ENCODE measurements around the gene PHOSPHO1.

PHOSPHO1 gene

DNA sequence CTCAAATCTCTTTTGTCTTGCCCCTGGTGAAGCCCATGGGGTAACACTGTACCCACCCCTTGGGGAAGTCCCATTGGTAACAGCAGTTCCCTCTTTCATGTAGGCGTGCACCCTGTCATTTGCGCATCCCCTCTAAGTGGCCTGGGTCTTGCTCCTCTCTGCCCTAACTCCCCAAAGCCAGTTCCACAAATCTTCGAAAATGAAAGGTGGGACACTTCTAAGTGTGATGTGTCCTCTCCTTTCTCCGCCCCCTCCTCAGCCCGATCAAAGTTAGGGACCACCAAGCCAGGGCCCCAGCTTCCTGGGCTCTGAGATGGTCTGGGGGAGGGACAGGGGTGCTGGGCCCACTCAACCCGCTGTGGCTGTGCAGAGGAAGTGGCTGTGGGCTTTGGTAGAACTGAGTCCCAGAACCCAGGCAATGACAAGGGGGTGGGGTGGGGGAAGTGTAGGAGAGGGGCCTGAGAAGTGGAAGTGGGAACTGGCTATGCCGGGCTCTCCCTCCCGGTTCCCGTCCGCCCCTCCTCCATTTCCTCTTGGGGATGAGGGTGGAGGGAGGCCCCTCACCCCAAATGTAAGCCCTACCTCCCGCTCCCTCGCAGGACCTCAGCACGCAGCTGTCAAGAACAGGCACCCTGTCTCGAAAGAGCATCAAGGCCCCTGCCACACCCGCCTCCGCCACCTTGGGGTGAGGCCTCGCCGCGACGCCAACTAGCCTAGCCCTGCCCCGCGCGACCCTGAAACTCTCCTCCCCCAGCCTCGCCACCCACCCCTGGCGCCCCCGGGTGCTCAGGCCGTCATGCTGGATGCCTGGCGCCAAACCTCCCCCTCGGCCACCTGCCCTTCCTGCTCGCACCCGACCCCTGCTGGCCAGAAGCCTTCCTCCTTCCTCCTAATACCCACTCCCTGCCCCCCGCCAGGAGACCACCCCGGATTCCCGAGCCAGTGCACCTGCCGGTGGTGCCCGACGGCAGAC is 11.4 kb downstream of the PHOSPHO1 start:
- DNase-seq (ENCODE audit: low spot score), result no peak

DNA sequence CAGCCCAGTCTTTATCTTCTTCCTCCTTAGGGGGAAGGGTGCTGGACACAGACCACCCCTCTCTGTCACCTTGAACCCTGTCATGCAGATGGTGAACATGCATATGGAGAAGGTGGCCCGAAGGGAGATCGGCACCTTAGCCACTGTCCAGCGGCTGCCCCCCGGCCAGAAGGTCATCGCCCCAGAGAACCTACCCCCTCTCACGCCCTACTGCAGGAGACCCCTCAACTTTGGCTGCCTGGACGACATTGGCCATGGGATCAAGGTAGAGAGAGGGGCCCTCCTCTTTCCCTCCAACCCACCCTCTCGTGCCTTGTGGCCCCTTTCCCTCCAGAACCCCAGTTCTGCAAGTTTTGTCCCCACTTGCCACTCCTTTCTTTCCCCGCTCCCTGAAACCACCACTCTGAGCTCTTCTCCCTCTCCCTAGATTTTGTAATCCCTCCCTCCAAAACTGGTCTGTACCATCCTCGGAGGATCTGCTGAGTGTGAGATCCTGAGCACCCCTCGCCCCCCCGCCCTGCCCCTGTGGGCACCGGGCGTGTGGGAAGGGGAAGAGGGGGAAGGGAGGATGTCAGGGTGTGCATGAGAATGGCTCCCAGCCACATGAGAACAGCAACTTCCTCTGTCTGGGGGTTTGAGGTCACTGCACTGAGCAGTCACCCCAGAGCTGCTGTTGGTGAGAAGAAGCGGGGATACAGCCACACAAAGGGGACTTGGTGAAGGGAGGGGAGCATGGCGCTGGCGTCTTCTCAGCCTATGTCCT is 12.8 kb downstream of the PHOSPHO1 start:
- DNase-seq (ENCODE audit: low spot score), result no peak

GRCh38 chr17:49216953-49217650 is 13.5 kb downstream of the PHOSPHO1 start:
- DNase-seq (ENCODE audit: low spot score), result no peak

DNA sequence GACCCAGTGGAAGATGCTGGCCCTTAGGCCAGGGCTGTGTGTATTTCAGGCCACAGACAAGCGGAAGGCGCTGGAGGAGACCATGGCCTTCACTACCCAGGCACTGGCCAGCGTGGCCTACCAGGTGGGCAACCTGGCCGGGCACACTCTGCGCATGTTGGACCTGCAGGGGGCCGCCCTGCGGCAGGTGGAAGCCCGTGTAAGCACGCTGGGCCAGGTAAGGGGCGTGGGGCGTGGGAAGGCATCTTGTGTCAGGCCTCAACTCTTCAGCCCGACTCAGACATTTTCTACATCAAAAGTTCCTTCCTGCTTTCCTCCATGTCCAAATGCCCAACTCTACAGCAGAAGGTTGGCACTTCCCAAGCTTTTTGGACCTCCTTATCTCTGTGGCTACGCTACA is 14.1 kb downstream of the PHOSPHO1 start:
- DNase-seq (ENCODE audit: low spot score), result no peak

DNA sequence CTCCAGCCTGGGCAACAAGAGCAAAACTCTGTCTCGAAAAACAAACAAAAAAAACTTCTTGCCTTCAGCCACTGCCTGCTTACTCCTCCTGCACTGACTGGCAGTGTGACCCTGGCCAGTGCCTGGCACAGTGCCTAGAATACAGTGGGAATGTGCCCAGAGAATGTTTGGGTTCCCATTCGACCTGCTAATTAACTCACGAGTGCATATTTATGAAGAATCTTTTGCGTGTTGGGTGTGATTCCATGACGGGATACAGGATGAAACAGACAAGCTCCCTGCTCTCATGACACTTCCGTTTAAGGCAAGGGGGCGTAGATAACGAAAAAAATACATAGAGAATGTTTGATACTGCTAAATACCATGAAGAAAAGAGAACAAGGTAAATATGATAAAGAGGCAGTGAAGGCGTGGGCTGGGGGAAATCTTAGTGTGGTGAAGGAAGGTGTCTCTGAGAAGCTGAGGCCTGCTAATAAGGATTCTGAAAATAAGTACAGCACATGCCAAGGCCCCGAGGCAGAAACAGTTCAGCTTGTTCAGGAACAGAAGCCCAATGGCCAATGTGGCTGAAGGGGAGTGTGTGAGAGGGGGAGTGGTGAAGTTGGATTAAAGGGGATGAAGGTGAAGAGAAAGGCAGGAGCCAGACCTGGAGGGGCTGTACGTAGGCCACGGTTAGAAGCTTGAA is 15.8 kb downstream of the PHOSPHO1 start:
- DNase-seq (ENCODE audit: low spot score), result no peak

DNA sequence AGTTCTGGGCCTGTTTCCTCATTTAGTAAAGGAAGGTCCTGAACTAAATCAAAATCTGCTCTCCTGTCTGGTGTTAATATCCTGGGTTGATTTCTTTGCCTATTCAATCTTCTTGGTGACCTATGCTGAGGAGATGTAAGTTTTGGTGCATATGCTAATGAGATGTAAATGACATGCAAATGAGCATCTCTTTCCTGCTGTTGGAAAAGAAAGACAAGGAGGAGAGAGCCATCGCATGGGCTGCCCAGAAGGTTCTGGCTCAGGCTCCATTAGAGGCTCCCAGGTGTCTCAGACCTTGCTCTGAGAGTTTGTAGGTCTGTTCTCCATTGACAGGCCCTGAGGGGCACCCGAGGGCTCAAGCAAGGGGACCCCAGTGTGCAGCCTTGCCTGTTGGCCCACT is 16.7 kb downstream of the PHOSPHO1 start:
- DNase-seq (ENCODE audit: low spot score), result no peak

GRCh38 chr17:49213399-49213798 is 17.2 kb downstream of the PHOSPHO1 start:
- DNase-seq (ENCODE audit: low spot score), result no peak

GRCh38 chr17:49210158-49211029 is 20.2 kb downstream of the PHOSPHO1 start, which contains the start of the genes ABI3 and GNGT2:
Gene ABI3, plus strand, starts transcription at chr17:49210707. Its CDS starts 18 bp downstream, at chr17:49210725.
Gene GNGT2, minus strand, starts transcription at chr17:49210574. Its CDS starts 3,152 bp downstream, at chr17:49207422.
- no peak for DNase-seq (ENCODE audit: low spot score)

- peak; percentile 32 for DNase-seq (ENCODE audit: low spot score)
Measured at GRCh38 chr17:49209061-49209571, 21.5 kb downstream of the PHOSPHO1 start.

DNA sequence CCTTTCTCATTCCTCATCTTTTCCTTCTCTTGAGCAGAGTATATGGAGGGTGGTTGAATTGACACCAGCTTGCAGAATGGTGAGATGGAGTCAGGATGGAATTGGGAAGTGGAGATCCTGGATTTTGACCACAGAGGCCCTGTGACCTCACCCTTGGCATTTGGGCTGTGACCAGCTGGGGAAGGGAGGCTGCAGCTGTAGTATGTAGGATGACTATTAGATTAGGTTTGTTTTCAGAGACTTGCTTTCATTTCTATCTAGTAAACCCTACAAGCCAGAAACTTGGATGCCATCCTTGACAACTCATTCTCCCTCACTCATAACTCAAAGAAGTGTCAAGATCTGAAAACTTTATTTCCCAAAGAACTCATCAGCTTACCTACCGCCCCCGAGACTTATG is 26.1 kb downstream of the PHOSPHO1 start:
- DNase-seq (ENCODE audit: low spot score), result no peak

- DNase-seq (ENCODE audit: low spot score), result no peak
Measured at GRCh38 chr17:49203796-49204195, 26.8 kb downstream of the PHOSPHO1 start.

GRCh38 chr17:49201481-49201927 is 29.1 kb downstream of the PHOSPHO1 start:
- DNase-seq (ENCODE audit: low spot score), result no peak

GRCh38 chr17:49200423-49201083 is 30.0 kb downstream of the PHOSPHO1 start:
- no peak for DNase-seq (ENCODE audit: low spot score)

DNA sequence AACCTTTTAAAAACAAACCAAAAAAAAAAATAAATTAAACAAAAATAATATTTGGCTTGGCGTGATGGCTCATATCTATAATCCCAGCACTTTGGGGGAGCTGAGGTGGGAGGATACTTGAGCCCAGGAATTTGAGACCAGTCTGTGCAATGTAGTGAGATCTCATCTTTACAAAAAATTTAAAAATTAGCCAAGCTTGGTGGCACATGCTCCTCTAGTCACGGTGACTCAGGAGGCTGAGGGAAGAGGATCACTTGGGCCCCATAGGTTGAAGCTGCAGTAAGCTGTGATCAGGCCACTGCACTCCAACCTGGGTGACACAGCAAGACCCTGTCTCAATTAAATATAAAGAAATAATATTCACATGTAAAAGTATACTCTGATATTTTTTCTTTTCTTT is 32.4 kb downstream of the PHOSPHO1 start:
- no peak for DNase-seq (ENCODE audit: low spot score)

GRCh38 chr17:49197346-49197998 is 33.1 kb downstream of the PHOSPHO1 start:
- DNase-seq (ENCODE audit: low spot score), result peak; percentile 64

- DNase-seq (ENCODE audit: low spot score), result no peak
Measured at GRCh38 chr17:49196520-49196919, 34.1 kb downstream of the PHOSPHO1 start.

GRCh38 chr17:49195751-49196150 is 34.8 kb downstream of the PHOSPHO1 start:
- no peak for DNase-seq (ENCODE audit: low spot score)

GRCh38 chr17:49194297-49194607 is 36.3 kb downstream of the PHOSPHO1 start:
- no peak for DNase-seq (ENCODE audit: low spot score)
